GM18511 (cell line): ENCODE results near the gene PTPRT.
"Not testable (repeated sequence)": the region's sequence is repeated elsewhere in the genome, so short reads cannot be mapped to it uniquely, and the experiment has no call there.

Experiments used
- ATAC-seq: cut with Tn5 transposase; IDR thresholded peaks from one replicate; pipeline ENCODE4 v1.9.1; 2021; ENCODE audit warnings: mild to moderate bottlenecking, moderate library complexity; ENCODE audit not compliant: unreplicated experiment

The PTPRT gene

DNA sequence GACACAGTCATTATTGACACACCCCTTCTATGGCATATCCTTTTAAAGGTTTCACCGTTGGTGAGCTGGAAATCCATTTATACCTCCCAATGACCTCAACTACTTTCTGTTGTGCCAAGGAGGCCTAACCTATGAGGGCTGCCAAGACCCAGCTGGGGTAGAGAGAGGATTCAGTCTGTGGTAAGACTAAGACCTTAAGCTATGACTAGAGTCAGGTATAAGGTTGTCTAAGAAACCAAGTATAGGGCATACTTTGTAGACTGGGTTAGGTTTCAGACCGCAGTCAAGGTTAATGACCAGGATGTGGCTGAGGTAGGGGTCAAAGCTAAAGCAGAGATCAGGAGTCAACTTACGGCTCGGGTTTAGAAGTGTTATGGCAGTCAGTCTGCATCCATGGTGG, 930.3 kb downstream of the PTPRT start:
- no peak for ATAC-seq

DNA sequence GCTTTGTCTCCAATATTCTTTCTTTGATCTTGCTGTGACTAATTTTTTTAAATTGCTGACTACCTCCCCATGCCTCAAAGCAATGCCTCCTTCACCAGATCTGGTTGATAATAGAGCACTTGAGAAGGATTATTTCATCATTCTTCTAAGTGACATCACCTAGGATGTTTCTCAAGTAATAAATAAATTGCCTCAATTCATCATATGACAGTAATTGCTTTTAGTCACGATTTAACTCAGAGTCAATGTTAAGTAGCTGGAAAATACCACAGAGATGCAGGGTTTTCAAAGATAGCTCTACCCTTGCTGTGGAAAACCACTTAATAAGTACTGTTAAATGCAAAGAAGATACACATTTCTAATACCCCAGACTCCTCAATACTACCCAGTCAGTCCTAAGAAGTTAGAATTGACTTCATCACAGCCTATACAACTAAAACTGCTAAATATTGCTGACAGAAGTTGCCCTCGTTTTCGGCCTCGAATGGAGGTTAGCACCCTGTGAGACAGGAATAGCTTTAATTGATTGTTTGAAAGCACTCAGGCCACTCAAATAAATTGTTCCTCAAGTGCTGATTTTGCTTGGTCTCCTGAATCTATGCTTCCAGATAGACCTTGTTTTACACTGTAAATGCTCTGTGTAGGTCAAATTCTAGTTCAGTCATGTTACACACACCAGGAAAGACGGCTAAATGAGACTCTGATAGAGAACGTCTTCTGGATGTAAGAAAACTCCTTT, 931.0 kb downstream of the PTPRT start:
- ATAC-seq: no peak

DNA sequence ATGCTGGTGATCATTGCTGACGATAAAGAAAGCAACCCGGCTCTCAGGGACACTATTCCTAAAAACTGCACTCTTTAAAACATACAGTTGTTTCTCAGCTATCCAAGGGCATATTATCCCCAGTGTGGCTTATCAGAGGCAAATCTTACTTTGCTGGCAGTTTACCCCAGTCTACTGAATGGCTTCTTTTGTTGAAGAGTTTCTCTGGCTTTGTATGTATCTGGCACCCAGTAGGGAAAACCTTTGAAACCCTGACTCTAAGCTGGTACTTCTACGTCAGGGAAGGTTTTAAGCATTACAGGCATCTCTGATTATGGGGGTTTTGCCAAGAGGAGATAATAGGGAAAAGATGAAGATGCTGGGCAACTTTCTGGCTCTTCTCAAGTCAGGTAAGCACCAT, 933.9 kb downstream of the PTPRT start:
- ATAC-seq: no peak

DNA sequence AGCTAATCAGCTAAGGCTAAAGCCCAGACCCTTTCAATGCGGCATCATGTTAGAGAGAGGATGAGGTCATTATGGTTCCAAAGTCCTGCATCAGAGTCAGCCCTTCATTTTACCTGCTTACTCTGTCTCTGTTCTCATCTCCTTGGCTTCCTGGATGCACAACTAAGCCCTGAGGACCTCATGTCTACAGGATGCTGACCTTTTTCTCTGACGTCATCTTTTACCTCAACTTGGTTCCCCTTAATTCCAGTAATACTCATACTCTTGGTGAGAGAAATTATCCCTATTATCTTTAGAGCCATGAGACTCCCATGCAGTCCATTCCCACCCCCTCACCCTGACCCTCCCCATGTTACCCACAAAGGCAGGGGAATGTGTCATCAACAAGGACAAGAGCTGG, 935.0 kb downstream of the PTPRT start:
- ATAC-seq: no peak

DNA sequence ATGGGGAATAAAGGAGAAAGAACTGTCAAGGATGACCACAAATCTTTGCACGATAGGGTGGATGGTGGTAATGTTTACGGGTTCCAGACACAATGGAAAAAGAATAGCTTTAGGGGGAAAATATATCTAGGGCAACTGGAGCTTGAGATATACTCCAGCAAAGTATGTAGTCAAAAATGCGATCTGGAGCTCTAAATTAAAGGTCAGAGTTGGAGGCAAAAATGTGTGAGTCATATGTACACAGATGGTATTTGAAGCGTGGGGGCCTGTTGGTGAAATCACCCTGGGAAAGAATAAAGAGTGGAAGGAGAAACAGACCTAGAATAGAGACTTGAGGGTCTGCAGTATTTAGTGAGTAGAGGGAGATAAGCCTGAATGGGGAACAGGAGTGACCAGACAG, 937.6 kb downstream of the PTPRT start:
- no peak for ATAC-seq

DNA sequence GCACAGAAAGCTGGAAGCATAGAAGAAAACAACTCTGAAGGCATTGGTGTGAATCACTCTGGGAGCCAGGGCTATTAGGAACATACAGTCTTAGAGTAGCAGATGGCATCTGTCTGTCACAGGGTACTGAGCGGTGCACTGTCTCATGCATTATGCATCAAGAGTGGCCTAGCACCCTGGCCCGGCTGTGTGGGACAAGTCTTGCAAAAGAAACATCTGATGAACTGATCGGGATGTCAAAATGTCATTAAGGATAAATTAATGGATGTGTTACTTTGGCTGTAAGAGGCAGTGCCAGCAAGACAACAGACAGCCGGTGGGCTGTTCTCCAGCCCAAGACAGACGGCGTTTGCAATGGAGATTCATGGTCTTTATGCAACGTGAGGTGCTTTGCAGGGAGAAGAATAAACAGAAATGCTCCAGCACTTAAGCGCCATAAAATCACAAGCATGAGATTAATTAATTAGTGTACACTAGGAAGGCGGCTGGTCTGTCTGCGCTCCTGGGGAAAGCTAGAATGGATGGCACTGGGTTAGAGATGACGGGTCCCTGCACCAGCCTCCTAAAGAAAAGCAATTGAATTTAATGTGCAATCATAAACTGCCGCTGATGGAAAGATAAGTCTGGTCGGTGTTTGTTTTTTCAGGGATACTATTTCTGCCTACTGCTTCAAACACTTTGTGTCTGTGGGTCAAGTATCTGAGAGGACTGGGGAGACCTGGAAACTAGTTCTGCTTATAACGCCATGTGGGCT, 970.9 kb downstream of the PTPRT start:
- no peak for ATAC-seq

DNA sequence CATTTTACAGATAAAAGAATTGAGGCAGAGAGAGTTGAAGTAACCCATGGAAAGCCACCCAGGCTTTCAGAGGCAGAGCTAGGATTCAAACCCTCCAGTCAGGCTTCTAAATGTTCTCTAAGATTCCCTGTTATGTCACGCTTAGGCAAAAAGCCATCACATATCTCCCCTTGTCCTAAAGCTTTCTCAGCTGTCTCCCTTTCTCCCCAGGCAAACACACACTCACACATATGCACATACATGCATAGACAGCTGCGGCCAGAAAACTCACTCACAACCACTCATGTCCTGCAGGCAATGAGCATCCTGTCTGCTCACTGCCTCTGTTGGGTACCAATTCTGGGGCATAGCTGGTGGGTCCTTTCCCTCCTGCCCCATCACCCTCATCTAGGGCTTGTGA, 975.6 kb downstream of the PTPRT start:
- no peak for ATAC-seq

DNA sequence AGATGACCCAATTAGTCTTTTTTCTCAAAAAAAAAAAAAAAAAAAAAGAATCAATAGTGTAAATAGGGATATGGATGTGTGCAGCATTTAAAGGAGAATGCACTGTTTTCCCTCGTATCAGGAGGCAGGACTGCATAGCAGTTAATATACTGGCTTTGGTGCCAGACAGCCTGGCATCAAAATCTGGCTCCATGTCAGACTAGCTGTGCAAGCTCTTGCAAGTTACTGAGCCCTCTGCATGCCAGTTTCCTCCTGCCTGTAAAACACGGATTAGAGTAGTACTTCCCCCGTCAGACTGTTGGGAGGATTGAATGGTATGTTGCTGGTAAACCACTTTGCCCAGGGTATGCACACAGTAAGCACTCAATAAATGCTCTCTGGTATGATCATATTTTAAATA, 977.3 kb downstream of the PTPRT start:
- no peak for ATAC-seq

DNA sequence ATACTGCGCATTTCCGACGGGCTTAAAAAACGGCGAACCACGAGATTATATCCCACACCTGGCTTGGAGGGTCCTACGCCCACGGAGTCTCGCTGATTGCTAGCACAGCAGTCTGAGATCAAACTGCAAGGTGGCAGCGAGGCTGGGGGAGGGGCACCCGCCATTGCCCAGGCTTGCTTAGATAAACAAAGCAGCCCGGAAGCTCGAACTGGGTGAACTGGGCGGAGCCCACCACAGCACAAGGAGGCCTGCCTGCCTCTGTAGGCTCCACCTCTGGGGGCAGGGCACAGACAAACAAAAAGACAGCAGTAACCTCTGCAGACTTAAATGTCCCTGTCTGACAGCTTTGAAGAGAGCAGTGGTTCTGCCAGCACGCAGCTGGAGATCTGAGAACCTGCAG, 983.1 kb downstream of the PTPRT start:
- ATAC-seq: not testable (repeated sequence)

DNA sequence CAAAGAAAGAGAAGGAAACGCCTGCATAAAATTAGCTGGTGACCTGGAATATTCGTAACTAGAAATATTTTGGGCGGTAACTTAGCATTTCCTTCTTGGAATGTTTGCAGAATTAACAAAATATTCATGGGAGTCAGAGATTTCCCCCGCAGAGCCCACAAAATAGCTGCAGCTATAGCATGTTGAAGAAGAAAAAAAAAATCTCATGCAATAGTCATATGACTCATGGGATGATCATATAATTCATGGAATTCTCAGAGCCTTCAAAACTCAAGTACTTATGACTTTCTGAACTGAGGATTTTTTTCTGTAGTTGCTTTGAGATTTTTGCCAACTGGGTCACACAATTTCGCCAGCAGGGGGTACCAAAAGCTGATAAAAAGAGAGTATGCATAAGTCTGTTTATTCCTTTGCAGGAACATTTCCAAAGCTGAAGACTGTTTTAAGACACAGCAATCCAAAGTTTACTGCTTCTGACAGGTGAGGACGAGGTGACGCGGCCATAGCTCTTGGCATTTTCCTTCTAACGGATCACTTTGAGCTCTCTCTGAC, 985.5 kb downstream of the PTPRT start:
- no peak for ATAC-seq

DNA sequence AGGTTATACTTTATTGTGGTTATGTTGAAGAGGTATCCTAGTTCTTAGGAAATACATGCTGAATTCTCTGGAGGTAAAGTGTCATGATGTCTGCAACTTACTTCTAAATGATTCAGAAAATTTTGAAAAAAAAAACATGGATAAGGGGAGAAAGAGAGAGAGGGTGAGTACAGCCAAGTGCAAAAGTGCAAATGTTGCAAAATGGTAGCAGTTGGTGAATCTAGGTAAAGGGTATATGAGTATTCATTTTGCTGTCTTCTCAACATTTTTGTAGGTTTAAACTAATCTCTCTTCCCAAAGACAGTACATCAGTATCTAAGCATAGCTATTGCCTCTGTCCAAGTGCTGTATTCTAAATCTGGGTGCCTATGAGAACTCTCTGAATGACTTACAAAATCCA, 992.1 kb downstream of the PTPRT start:
- ATAC-seq: no peak

DNA sequence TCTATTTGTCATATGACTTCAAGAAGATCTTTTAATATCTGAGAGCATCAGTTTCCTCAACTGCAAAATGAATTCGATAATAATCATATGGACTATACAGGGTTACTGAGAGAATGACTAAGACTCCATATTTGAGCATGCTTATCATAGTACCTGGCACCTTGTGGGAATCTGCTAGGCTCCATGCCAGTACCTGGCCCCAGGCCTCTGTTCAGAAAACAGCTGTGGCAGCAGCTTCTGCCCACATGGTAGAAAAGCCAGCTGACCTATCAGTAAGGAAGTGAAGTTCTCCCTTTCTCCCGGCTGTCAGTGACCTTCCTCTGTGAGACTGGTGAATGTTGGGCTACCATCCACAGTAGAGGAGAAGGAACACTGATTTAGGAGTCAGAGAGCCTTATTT, 996.6 kb downstream of the PTPRT start:
- ATAC-seq: no peak

DNA sequence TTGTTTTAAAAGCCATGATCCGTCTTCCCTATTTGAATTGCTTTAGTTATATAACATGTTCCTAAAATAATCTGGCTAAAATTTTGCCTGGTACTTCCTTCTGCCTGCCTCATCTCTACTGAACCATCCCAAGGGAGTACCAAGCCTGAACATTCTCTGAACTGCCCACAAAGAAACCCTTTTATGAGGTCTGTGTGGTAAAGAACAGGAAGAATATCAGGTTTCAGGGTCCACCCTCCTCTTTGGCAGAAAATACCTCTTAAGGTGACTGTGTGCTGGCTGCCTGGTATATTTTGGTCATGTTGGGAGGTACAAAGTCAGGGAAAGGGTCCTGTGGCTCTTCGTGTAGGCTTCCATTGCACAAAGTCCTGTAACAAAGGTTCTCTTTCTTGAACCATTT, 997.4 kb downstream of the PTPRT start:
- ATAC-seq: no peak

DNA sequence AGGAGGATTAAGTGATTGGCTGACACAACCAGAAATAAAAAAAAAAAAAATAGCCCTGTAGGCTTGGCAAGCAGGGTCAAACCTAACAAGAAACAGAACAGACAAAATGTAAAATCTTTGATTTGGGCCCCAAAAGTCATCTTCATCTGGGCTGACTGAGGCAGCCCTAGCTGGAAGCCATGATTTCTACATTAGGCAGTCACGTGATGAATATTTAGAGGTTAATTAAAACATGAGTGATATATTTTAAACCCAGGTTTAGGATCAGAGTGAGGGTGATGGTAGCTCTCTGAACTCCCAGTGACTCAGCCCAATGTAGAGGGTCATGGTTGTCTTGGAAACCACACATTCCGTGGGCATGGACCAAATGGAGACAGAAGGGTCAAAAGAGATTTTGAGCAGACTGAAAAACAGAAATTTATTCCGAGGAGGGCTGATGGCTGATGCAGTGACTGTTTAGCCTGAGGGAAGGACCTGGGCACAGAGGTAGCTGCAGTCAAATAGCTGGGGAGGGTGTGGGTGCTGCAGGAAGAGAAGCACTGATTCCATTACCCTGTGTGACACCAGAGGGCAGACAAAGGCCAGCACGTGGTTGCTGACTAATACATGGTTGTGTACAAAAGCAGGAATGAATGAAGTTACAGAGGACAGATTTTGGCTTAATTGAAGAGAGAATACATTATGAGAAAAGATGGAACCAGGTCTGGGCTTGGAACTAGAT, 998.4 kb downstream of the PTPRT start:
- no peak for ATAC-seq

DNA sequence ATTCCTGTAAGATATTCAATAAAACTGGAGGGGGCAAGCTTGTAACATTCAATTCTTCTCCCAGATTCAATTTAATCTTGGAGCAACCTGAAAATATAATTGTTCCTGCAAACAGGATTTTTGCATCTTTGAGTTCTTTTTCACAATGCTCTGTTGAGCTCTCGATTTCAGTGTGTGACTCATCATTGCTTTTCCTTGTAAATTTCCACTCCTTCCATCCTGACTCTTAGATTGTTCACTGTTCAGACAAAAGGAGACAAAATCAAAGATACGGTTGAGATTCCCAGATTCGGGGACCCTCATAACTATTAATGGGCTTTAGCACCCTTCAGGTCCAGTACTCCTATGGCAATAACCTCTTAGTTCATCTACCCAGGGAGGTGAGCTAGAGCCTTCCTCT, 999.6 kb downstream of the PTPRT start:
- no peak for ATAC-seq

DNA sequence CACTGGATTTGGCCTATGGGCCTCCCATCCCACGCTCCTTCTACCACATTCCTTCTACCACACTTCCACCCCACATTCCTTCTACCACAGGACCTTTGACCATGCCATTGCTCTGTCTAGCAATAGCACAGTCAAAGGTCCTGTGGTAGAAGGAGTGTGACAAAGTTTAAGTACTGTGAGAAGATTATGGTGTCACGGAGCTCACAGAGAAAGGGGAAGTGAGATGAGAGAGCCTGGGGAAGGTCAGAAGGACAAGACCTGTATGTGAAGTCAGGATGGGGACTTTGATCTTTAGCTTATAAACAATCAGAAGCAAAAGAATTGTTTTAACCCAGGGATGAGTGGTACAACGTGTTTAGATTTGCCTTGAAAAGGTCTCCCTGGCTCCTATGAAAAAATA, 1003.4 kb downstream of the PTPRT start:
- ATAC-seq: no peak

DNA sequence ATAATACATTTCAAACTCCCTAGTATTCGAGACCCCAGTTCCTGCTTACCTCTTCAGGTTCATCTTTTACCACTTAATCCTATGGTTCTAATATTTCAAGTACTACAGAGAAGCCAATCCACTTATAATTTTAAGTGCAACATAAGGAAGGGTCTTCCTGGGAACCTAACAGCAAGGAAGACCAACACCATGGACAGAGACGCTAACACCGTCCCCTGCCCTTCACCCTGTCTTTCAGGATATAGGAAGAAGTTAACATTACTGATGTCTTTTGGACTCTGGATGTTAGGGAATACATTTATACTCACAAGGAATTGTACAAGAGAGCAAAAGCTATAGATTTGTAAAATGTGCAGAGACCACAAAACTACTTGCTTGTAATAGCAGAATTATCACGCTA, 1006.6 kb downstream of the PTPRT start:
- no peak for ATAC-seq

DNA sequence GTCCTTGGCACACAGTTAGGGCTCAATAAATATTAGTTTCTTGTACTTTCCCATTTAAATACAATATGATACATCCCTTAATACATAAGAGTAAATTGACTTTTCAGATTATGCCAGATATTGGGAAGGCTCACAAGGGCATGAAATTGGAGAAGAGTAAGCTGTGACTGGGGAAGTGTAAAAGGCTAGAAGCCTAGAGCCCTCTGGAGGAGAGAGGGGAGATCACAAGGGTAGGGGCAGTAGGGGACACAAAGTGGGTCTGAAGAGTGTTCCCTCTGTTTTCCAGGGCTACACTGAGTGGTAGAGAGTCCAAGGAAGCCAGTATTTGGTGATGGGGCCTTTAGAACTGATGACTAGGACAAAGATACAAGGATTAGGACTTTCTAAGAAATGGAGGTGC, 1008.6 kb downstream of the PTPRT start:
- ATAC-seq: no peak

DNA sequence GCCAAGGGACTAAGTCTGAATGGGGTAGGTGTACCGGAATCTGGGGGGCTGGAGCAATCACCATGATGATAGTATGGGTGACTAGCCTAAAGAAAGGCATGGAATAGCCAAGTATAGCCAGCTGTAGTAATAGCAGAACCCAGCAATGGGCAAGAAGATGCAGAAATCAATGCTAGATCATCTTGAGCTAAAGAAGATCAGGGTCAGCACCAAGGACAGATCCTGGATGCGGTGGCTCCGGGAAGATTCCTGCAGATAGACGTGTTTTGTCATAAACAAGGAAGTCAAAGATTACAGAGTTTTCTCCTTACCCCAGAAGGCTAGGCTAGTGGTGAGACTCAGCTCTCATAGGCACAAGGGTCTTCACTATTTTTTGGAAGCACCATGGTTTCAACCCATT, 1009.9 kb downstream of the PTPRT start:
- no peak for ATAC-seq

DNA sequence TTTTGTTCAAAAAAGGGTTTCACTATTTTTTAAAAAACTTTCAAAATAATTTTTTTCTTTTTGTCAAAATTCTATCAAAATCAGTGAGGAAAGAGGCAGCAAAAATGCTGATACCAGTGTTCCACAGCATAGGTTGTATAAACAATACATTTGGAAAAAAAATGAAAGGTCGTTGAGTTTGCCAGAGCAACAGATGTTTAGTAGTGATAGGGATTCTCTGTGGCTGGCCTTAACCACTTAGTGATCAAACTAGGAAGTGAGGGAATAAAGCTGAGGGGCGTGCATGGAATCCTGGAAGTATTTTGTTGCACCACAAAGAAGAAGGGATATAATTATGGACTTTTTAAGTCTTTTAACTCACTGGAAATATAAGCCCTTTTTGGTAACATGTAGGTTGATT, 1016.3 kb downstream of the PTPRT start:
- ATAC-seq: no peak

DNA sequence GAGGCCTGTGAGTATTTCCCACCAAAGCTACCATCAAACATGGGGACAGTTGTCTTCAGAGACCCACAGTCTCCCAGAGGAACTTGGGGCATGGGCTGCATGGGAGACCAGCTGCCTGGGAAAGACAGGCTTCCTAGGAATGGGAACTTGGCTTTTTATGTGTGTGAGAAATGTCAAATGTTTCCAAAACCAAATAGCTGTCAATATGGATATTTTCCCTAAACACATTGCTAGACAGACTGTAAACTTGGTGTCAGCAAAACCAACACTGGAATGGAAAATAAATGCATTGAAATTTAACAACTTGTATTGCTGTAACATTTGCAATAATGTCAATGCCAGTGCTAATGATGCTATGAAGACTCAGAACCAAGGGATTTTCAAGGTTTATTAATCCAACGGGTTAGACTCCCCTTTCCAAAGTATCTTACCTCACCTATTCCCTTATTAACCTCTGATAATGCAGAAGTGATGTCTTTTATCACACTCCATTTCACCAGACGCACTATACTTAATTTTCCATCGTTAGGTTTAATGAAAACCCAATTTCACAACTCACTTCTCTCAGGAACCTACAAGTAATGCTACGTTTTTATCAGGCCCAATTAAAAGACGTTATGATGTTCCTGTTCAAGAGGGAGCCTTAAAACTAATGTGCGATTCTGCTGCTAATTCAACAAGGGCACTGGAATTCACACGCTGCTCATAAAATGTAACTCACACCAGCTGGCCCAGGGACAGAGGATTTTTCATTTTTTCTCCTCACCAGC, 1025.4 kb downstream of the PTPRT start:
- ATAC-seq: no peak
